ENCODE results near the gene SPACDR.
"Not testable (repeated sequence)": the region's sequence is repeated elsewhere in the genome, so short reads cannot be mapped to it uniquely, and the experiment has no call there.

SPACDR gene

DNA sequence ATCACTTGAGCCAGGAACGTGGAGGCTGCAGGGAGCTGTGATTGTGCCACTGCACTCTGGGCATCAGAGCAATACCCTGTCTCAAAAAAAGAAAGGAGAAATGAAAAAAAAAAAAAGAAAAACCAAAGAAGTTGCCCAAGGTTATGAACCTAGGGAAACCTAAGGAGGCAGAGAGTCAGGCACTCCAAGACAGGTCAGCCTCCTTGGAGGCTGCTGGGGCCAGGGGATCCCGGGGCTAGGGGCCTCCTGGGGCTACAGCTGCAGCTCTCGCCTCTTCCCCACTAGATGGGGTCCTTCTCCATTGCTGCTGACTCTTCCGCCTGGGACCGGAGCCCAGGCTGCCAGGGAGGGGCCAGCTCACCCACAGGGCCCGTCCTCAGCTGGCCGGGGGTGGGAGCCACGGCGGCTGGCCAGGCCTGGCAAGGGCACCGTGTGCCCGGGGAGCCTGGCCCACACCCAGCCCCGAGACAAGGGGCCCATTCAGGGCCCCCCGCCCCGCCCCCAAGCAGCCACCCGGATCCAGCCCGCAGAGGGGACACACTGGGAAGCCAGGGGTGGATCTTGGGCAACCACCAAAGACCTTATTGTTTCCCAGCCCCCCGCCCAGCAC lies 1.7 kb upstream of the SPACDR start:
- H3K27me3 Mint-ChIP-seq = no peaks in the 10 kb centered on the region
- H3K4me3 Mint-ChIP-seq = no peak overlapping the region
- peaks cover 16% of the 10 kb centered on the region for H3K36me3 Mint-ChIP-seq
- peaks cover 5% of the 10 kb centered on the region for H3K4me1 Mint-ChIP-seq
- no peaks in the 10 kb centered on the region for H3K9me3 Mint-ChIP-seq
- H3K27ac Mint-ChIP-seq = no peak overlapping the region
- DNase-seq (ENCODE audit: low spot score in 2 of 2) (no peak), ATAC-seq (ENCODE audit: low read depth) (no peak)

GRCh38 chr7:100465299-100465698 lies 1.2 kb upstream of the SPACDR start:
- H3K9me3 Mint-ChIP-seq = no peaks in the 10 kb centered on the region
- H3K4me3 Mint-ChIP-seq = no peak overlapping the region
- H3K27ac Mint-ChIP-seq = no peak overlapping the region
- H3K27me3 Mint-ChIP-seq = no peaks in the 10 kb centered on the region
- H3K4me1 Mint-ChIP-seq = peaks cover 5% of the 10 kb centered on the region
- peaks cover 16% of the 10 kb centered on the region for H3K36me3 Mint-ChIP-seq
- no peak for ATAC-seq (ENCODE audit: low read depth)
- no peak for DNase-seq (ENCODE audit: low spot score in 2 of 2)

DNA sequence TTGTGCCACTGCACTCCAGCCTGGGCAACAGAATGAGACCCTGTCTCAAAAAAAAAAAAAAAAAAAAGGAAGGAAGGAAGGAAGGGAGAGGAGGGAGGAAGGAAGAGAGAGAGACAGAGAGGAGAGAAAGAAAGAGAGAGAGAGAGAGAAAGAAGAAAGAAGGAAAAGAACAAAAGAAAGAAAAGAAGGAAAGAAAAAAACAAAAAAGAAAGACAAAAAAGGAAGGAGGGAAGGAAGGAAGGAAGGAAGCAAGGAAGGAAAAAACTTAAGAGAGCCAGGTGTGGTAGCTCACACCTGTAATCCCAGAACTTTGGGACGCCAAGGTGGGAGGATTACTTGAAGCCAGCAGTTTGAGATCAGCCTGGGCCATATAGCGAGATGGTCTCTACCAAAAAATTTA lies 731 bp upstream of the SPACDR start:
- H3K36me3 Mint-ChIP-seq = peaks cover 16% of the 10 kb centered on the region
- no peaks in the 10 kb centered on the region for H3K27me3 Mint-ChIP-seq
- ATAC-seq (ENCODE audit: low read depth) = no peak
- no peaks in the 10 kb centered on the region for H3K9me3 Mint-ChIP-seq
- H3K4me1 Mint-ChIP-seq = peaks cover 5% of the 10 kb centered on the region
- no peak overlapping the region for H3K4me3 Mint-ChIP-seq
- no peak for DNase-seq (ENCODE audit: low spot score in 2 of 2)
- no peak overlapping the region for H3K27ac Mint-ChIP-seq

DNA sequence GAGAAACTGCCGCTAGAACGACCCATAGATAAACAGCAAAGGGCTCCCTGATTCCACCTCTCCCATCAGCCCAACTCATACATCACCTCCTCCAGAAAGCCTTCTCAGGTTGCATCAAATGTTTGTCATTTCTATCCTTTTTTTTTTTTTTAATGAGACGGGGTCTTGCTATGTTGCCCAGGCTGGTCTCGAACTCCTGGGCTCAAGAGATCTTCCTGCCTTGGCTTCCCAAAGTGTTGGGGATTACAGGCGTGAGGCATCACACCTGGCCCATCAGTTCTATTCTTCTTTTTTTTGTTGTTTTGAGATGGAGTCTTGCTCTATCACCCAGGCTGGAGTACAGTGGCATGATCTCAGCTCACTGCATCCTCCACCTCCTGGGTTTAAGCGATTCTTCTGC lies 7.0 kb downstream of the SPACDR start:
- Mint-ChIP-seq H3K4me3 (no peak overlapping the region), H3K4me1 (peaks cover 4% of the 10 kb centered on the region), H3K9me3 (no peaks in the 10 kb centered on the region), H3K36me3 (peaks cover 6% of the 10 kb centered on the region), H3K27me3 (no peaks in the 10 kb centered on the region), H3K27ac (no peak overlapping the region)
- DNase-seq (ENCODE audit: low spot score in 2 of 2) (no peak), ATAC-seq (ENCODE audit: low read depth) (no peak)

DNA sequence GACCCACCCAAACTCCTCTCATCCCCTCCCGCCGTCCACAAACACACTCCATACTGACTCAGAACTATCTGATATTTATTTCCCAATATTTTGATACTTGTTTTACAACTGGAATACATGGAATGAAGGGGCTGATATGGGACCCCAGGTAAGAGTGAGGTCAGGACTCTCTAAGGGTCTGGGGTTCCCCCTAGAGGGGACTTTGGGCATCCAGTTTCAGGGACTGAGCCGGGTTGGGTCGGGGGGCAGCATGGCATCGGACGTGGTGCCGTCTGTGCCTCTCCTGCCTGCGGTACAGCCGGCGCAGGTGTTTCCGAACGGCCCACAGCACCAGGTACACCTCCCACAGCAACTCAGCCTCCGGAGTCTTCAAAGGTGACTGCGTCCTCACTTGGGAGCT lies 7.5 kb downstream of the SPACDR start:
- no peak for DNase-seq (ENCODE audit: low spot score in 2 of 2)
- Mint-ChIP-seq H3K4me3 (no peak overlapping the region), H3K27me3 (no peaks in the 10 kb centered on the region), H3K4me1 (peaks cover 4% of the 10 kb centered on the region), H3K9me3 (no peaks in the 10 kb centered on the region), H3K27ac (no peak overlapping the region), H3K36me3 (peaks cover 5% of the 10 kb centered on the region)
- no peak for ATAC-seq (ENCODE audit: low read depth)

DNA sequence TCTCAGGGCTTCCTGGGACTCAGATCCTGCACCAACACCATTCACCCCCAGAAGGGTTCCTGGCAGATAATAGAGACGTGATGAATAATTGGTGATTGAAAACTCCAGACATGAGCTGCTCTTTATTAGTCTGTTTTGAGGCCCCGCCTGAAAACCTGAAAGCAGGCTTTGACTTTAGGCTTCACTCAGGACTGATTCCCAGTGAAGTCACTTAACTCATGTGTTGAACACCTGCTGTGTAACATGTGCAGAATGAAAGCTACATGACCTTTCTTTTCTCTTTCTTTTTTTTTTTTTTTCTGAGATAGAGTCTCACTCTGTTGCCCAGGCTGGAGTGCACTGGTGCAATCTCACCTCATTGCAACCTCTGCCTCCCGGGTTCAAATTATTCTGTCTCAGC lies 8.9 kb downstream of the SPACDR start:
- no peak for DNase-seq (ENCODE audit: low spot score in 2 of 2)
- no peak for ATAC-seq (ENCODE audit: low read depth)
- Mint-ChIP-seq H3K9me3 (no peaks in the 10 kb centered on the region), H3K4me3 (no peak overlapping the region), H3K4me1 (peaks cover 8% of the 10 kb centered on the region), H3K27ac (no peak overlapping the region), H3K27me3 (no peaks in the 10 kb centered on the region), H3K36me3 (peaks cover 2% of the 10 kb centered on the region)

GRCh38 chr7:100453854-100454253 lies 10.2 kb downstream of the SPACDR start:
- not testable (repeated sequence) for H3K4me1 Mint-ChIP-seq, H3K27me3 Mint-ChIP-seq, H3K4me3 Mint-ChIP-seq

GRCh38 chr7:100452513-100452912 lies 11.5 kb downstream of the SPACDR start:
- no peak overlapping the region for H3K27ac Mint-ChIP-seq
- H3K9me3 Mint-ChIP-seq = no peaks in the 10 kb centered on the region
- no peak for DNase-seq (ENCODE audit: low spot score in 2 of 2)
- H3K4me1 Mint-ChIP-seq = peaks cover 8% of the 10 kb centered on the region
- no peak for ATAC-seq (ENCODE audit: low read depth)
- H3K36me3 Mint-ChIP-seq = no peaks in the 10 kb centered on the region
- H3K27me3 Mint-ChIP-seq = no peaks in the 10 kb centered on the region
- H3K4me3 Mint-ChIP-seq = no peak overlapping the region

More at GRCh38 chr7:100453854-100454253, 10.2 kb downstream of the SPACDR start:
- not testable (repeated sequence) for DNase-seq (ENCODE audit: low spot score in 2 of 2); H3K9me3 Mint-ChIP-seq; H3K27ac Mint-ChIP-seq; ATAC-seq (ENCODE audit: low read depth); H3K36me3 Mint-ChIP-seq

DNA sequence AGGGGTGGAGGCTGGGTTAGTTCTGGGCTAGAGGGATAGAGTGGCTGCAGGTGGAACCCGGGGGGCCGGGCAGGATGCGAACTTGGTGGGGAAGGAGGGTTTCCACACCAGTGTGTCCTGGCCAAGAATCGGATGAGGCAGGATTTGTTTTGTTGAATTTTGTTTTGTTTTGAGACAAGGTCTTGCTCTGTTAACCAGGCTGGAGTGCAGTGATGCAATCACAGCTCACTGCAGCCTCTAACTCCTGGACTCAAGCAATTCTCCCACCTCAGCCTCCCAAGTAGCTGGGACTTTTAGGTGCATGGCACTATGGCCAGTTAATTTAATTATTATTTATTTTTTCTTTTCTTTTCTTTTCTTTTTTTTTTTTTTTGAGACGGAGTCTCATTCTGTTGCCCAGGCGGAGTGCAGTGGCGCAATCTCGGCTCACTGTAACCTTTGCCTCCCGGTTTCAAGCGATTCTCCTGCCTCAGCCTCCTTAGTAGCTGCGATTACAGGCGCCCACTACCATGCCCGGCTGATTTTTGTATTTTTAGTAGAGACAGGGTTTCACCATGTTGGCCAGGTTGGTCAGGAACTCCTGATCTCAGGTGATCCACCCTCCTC lies 14.8 kb downstream of the SPACDR start:
- no peak for ATAC-seq (ENCODE audit: low read depth)
- no peaks in the 10 kb centered on the region for H3K27me3 Mint-ChIP-seq
- H3K36me3 Mint-ChIP-seq = no peaks in the 10 kb centered on the region
- H3K4me3 Mint-ChIP-seq = no peak overlapping the region
- H3K9me3 Mint-ChIP-seq = no peaks in the 10 kb centered on the region
- H3K4me1 Mint-ChIP-seq = peaks cover 10% of the 10 kb centered on the region
- no peak for DNase-seq (ENCODE audit: low spot score in 2 of 2)
- H3K27ac Mint-ChIP-seq = no peak overlapping the region

DNA sequence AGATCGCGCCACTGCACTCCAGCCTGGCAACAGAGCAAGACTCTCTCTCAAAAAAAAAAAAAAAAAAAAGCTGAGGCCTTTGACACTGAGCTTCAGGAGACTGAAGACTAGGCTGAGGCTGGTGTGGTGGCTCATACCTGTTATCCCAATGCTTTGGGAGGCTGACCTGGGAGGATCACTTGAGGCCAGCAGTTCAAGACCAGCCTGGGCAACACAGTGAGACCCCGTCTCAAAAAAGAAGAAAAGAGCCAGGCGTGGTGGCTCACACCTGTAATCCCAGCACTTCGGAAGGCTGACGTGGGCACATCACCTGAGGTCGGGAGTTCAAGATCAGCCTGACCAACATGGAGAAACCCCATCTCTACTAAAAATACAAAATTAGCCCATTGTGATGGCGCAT lies 16.7 kb downstream of the SPACDR start:
- H3K27ac Mint-ChIP-seq, H3K9me3 Mint-ChIP-seq: not testable (repeated sequence)

DNA sequence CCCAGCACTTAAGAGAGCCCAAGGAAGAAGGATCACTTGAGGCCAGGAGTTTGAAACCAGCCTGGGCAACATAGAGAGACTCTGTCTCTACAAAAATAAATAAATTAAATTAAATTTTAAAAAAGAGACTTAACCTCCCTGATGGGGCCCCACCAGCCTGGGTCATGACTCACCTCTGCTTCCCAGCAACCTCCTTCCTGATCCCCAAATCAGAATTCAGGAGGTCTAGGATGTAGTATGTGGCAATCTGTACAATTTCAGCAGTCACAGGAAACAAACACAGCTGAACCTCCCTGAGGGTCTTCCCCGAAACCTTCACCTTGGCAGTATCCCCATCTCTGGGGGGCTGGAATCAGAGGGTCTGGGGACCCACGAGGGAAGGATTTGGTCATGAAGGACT lies 18.0 kb downstream of the SPACDR start:
- no peaks in the 10 kb centered on the region for H3K9me3 Mint-ChIP-seq
- H3K4me1 Mint-ChIP-seq = peaks cover 11% of the 10 kb centered on the region
- DNase-seq (ENCODE audit: low spot score in 2 of 2) = no peak
- ATAC-seq (ENCODE audit: low read depth) = no peak
- H3K36me3 Mint-ChIP-seq = no peaks in the 10 kb centered on the region
- no peak overlapping the region for H3K4me3 Mint-ChIP-seq
- H3K27ac Mint-ChIP-seq = no peak overlapping the region
- no peaks in the 10 kb centered on the region for H3K27me3 Mint-ChIP-seq

More for the DNA sequence above, 16.7 kb downstream of the SPACDR start:
- DNase-seq (ENCODE audit: low spot score in 2 of 2); H3K4me3 Mint-ChIP-seq; H3K27me3 Mint-ChIP-seq; ATAC-seq (ENCODE audit: low read depth); H3K36me3 Mint-ChIP-seq: not testable (repeated sequence)
- peaks cover 11% of the 10 kb centered on the region for H3K4me1 Mint-ChIP-seq

- ATAC-seq (ENCODE audit: low read depth) = peak; percentile 26
These were observed 19.5 kb downstream of the SPACDR start for GRCh38 chr7:100444311-100445278.

GRCh38 chr7:100443096-100443840 lies 20.8 kb downstream of the SPACDR start:
- Mint-ChIP-seq H3K4me3 (no peak overlapping the region), H3K36me3 (no peaks in the 10 kb centered on the region), H3K27me3 (no peaks in the 10 kb centered on the region), H3K9me3 (no peaks in the 10 kb centered on the region), H3K27ac (peak overlapping the region; percentile 22), H3K4me1 (peaks cover 7% of the 10 kb centered on the region)
- DNase-seq (ENCODE audit: low spot score in 2 of 2) (no peak), ATAC-seq (ENCODE audit: low read depth) (no peak)

More at GRCh38 chr7:100444311-100445278, 19.5 kb downstream of the SPACDR start:
- Mint-ChIP-seq H3K4me3 (peak overlapping the region; percentile 32), H3K27me3 (no peaks in the 10 kb centered on the region), H3K4me1 (peaks cover 7% of the 10 kb centered on the region), H3K36me3 (no peaks in the 10 kb centered on the region), H3K9me3 (no peaks in the 10 kb centered on the region), H3K27ac (peak overlapping the region; percentile 55)
- no peak for DNase-seq (ENCODE audit: low spot score in 2 of 2)
